CD4-positive, alpha-beta T cell (primary cell): Measurements from ENCODE around the gene FAM110A. TPM values are rescaled to one million over a fixed set of nuclear protein-coding genes. Genes with fewer than 3 reads are reported as not detected.

Experiments
- ATAC-seq: fragments of 200-7000 bp; cut with Tn5 transposase; one replicate; pipeline ENCODE4 v1.10.0; 2022; ENCODE audit warnings: mild to moderate bottlenecking; ENCODE audit not compliant: poor library complexity
- CTCF ChIA-PET: fragments of 350-600 bp; sonication (Branson Sonifier 250); formaldehyde crosslinking; loops from one replicate; lab custom pipeline; 2021; ENCODE audit warnings: antibody characterized with exemption, inconsistent platforms; lab: Charles Lee
- POLR2A ChIA-PET: fragments of 350-600 bp; sonication (Branson Sonifier 250); formaldehyde crosslinking; loops from one replicate; lab custom pipeline; 2021; ENCODE audit warnings: antibody characterized with exemption, inconsistent platforms; lab: Charles Lee
- DNase-seq, 14 experiments: peaks; one replicate each; pipeline ENCODE4 v3.0.0-alpha.2; 2013 to 2020; ENCODE audit warnings: mixed read lengths in 2 of 14
- H3K27ac ChIP-seq, 2 donors: one replicate each; pipeline versions ENCODE4 v1.5.1 to v1.7.0; 2013; ENCODE audit warnings: low read length in 2 of 2, low read depth in 1 of 2, mild to moderate bottlenecking in 1 of 2
- H3K27me3 ChIP-seq, 2 experiments: 1 replicate in 1 of 2; 2 replicates in 1 of 2; pipeline versions ENCODE4 v1.6.1 to v1.7.0; 2013; ENCODE audit warnings: low read length in 2 of 2, control low read depth in 1 of 2, mild to moderate bottlenecking in 1 of 2, moderate library complexity in 1 of 2; ENCODE audit not compliant: insufficient read depth in 2 of 2, control insufficient read depth in 1 of 2
- H3K36me3 ChIP-seq: one replicate; pipeline ENCODE4 v1.6.1; 2013; ENCODE audit warnings: low read length, control low read depth; ENCODE audit not compliant: insufficient read depth
- H3K4me1 ChIP-seq: one replicate; pipeline ENCODE4 v1.6.1; 2013; ENCODE audit warnings: low read length, control low read depth; ENCODE audit not compliant: insufficient read depth
- H3K4me3 ChIP-seq: one replicate; pipeline ENCODE4 v1.5.1; 2013; ENCODE audit warnings: mild to moderate bottlenecking, low read length, moderate library complexity
- H3K9me3 ChIP-seq, 2 experiments: 1 replicate in 1 of 2; 2 replicates in 1 of 2; pipeline versions ENCODE4 v1.6.1 to v1.7.0; 2013; ENCODE audit warnings: low read length in 2 of 2, mild to moderate bottlenecking in 2 of 2, control low read depth in 1 of 2, moderate library complexity in 1 of 2; ENCODE audit not compliant: control insufficient read depth in 1 of 2, insufficient read depth in 1 of 2
- H3K27ac Mint-ChIP-seq: one replicate; pipeline ENCODE4 v1.8.0; 2020; ENCODE audit warnings: mixed read lengths
- H3K27me3 Mint-ChIP-seq: one replicate; pipeline ENCODE4 v1.8.0; 2021; ENCODE audit warnings: mixed read lengths
- H3K36me3 Mint-ChIP-seq: one replicate; pipeline ENCODE4 v1.8.0; 2021; ENCODE audit warnings: low read depth, mixed read lengths
- H3K4me1 Mint-ChIP-seq: one replicate; pipeline ENCODE4 v1.8.0; 2021; ENCODE audit warnings: low read depth, mixed read lengths
- H3K4me3 Mint-ChIP-seq: one replicate; pipeline ENCODE4 v1.8.0; 2020; ENCODE audit warnings: mild to moderate bottlenecking, mixed read lengths
- H3K9me3 Mint-ChIP-seq: one replicate; pipeline ENCODE4 v1.8.0; 2020; ENCODE audit warnings: mixed read lengths
- CTCF ChIP-seq: fragments of 200-600 bp; IDR thresholded peaks from one replicate; pipeline ENCODE4 v1.8.0; 2022; ENCODE audit warnings: antibody characterized with exemption, mild to moderate bottlenecking
- intact Hi-C, 2 experiments: fragments of 100-400 bp; cut with DNase I in 1 of 2; cut with micrococcal nuclease in 1 of 2; formaldehyde crosslinking; loops; one replicate each; pipeline versions ENCODE4 v1.15.1 to v1.9.0; 2023 to 2025; cut with DNase I, micrococcal nuclease
- total RNA-seq, 174 experiments: library from RNA in 2 of 174; stranded (reverse) in 2 of 174; gene quantifications; one replicate each; pipeline ENCODE4 v1.2.3 and lab custom pipeline; 2021 to 2026

The FAM110A gene
- total RNA-seq, 2 experiments from 2014 or later, result 4.5 to 4.8 TPM

GRCh38 chr20:860891-861290 lies 27.4 kb downstream of the FAM110A start:
- Mint-ChIP-seq H3K4me3 (no peak overlapping the region), H3K36me3 (no peaks in the 10 kb centered on the region), H3K27ac (no peak overlapping the region), H3K27me3 (no peaks in the 10 kb centered on the region), H3K4me1 (peaks cover 31% of the 10 kb centered on the region), H3K9me3 (no peaks in the 10 kb centered on the region)
- ChIA-PET CTCF (no interaction called here), POLR2A (no interaction called here)
- H3K36me3 ChIP-seq, result no peaks in the 10 kb centered on the region
- H3K27me3 ChIP-seq, result no peaks in the 10 kb centered on the region
- intact Hi-C loops, result no loop called here
- ATAC-seq (no peak), DNase-seq (no peak)
- H3K4me1 ChIP-seq, result peaks cover 32% of the 10 kb centered on the region
- H3K9me3 ChIP-seq, result no peaks in the 10 kb centered on the region
- no peak overlapping the region for H3K4me3 ChIP-seq
- H3K27ac ChIP-seq, result no peak overlapping the region
- TF ChIP-seq CTCF, result no peak

- intact Hi-C loops, result no loop called here
- H3K27ac Mint-ChIP-seq, result no peak overlapping the region
Observed at GRCh38 chr20:865440-865839, 31.9 kb downstream of the FAM110A start.

GRCh38 chr20:868279-868678 lies 34.8 kb downstream of the FAM110A start:
- ATAC-seq (no peak), DNase-seq (no peak)
- H3K9me3 Mint-ChIP-seq, result no peaks in the 10 kb centered on the region
- CTCF ChIA-PET, result no interaction called here
- Histone ChIP-seq H3K27ac (no peak overlapping the region), H3K9me3 (no peaks in the 10 kb centered on the region), H3K36me3 (no peaks in the 10 kb centered on the region), H3K4me1 (no peaks in the 10 kb centered on the region), H3K27me3 (no peaks in the 10 kb centered on the region), H3K4me3 (no peak overlapping the region)
- intact Hi-C loops, result no loop called here
- no peaks in the 10 kb centered on the region for H3K4me1 Mint-ChIP-seq
- POLR2A ChIA-PET, result no interaction called here
- TF ChIP-seq CTCF, result no peak
- H3K27ac Mint-ChIP-seq, result no peak overlapping the region
- no peak overlapping the region for H3K4me3 Mint-ChIP-seq
- H3K36me3 Mint-ChIP-seq, result no peaks in the 10 kb centered on the region
- H3K27me3 Mint-ChIP-seq, result no peaks in the 10 kb centered on the region

More at GRCh38 chr20:865440-865839, 31.9 kb downstream of the FAM110A start:
- Mint-ChIP-seq H3K9me3 (no peaks in the 10 kb centered on the region), H3K4me3 (no peak overlapping the region), H3K36me3 (no peaks in the 10 kb centered on the region), H3K27me3 (no peaks in the 10 kb centered on the region), H3K4me1 (no peaks in the 10 kb centered on the region)
- CTCF ChIA-PET, result no interaction called here
- Histone ChIP-seq H3K9me3 (no peaks in the 10 kb centered on the region), H3K4me1 (no peaks in the 10 kb centered on the region), H3K27me3 (no peaks in the 10 kb centered on the region), H3K27ac (no peak overlapping the region), H3K36me3 (no peaks in the 10 kb centered on the region), H3K4me3 (no peak overlapping the region)
- POLR2A ChIA-PET, result no interaction called here
- ATAC-seq (no peak), DNase-seq (no peak)
- no peak for TF ChIP-seq CTCF
